ENCODE data around the gene CD300E.

CD300E gene

DNA sequence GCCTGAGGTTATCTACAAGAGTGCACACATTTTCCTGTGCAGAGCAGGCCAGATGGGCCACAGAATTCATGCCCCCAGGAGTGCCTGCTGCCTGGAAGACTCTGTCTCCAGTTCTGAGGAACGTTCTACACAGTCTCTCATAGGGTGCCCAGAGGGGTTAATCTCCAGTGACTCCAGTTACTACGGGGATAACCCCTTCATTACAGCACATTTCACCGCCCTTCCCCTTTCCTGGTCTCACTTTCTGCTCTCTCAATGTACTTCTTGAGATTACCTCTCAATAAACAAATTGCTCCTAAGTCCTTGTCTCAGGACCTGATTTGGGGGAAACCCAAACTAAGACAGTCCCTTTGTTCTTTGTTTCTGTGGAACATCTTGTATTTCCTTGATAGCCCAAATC, 62.0 kb downstream of the CD300E start:
- DNase-seq: no peak
